HEK293T (cell line): ENCODE measurements around the gene LSAMP.

Source experiments
- ARNT ChIP-seq: fragments of 450-650 bp; IDR thresholded peaks from 2 replicates; pipeline ENCODE4 v1.6.1; 2017; ENCODE audit warnings: mild to moderate bottlenecking
- ELF4 ChIP-seq: fragments of 450-650 bp; IDR thresholded peaks from 2 replicates; pipeline ENCODE4 v1.6.1; 2017; ENCODE audit warnings: antibody characterized with exemption
- FOXA1 ChIP-seq: fragments of 450-650 bp; IDR thresholded peaks from 2 replicates; pipeline ENCODE4 v1.6.1; 2016; ENCODE audit warnings: mild to moderate bottlenecking
- FOXK2 ChIP-seq: fragments of 450-650 bp; IDR thresholded peaks from 2 replicates; pipeline ENCODE4 v1.6.1; 2016; ENCODE audit warnings: mild to moderate bottlenecking
- HDGF ChIP-seq: fragments of 450-650 bp; IDR thresholded peaks from 2 replicates; pipeline ENCODE4 v1.6.1; 2017; ENCODE audit warnings: antibody characterized with exemption, borderline replicate concordance
- L3MBTL2 ChIP-seq: fragments of 450-650 bp; conservative IDR thresholded peaks from 2 replicates; pipeline ENCODE4 v1.6.1; 2016; ENCODE audit warnings: mild to moderate bottlenecking
- NFRKB ChIP-seq: fragments of 450-650 bp; IDR thresholded peaks from 2 replicates; pipeline ENCODE4 v1.6.1; 2016; ENCODE audit warnings: mild to moderate bottlenecking, moderate library complexity
- SP1 ChIP-seq: fragments of 450-650 bp; IDR thresholded peaks from 2 replicates; pipeline ENCODE4 v1.6.1; 2017
- TARDBP ChIP-seq: fragments of 450-650 bp; IDR thresholded peaks from 2 replicates; pipeline ENCODE4 v1.6.1; 2016
- TF ChIP-seq, protein P1 (sequence below): fragments of 450-650 bp; IDR thresholded peaks from 2 replicates; pipeline ENCODE4 v1.6.1; 2016

DNA sequence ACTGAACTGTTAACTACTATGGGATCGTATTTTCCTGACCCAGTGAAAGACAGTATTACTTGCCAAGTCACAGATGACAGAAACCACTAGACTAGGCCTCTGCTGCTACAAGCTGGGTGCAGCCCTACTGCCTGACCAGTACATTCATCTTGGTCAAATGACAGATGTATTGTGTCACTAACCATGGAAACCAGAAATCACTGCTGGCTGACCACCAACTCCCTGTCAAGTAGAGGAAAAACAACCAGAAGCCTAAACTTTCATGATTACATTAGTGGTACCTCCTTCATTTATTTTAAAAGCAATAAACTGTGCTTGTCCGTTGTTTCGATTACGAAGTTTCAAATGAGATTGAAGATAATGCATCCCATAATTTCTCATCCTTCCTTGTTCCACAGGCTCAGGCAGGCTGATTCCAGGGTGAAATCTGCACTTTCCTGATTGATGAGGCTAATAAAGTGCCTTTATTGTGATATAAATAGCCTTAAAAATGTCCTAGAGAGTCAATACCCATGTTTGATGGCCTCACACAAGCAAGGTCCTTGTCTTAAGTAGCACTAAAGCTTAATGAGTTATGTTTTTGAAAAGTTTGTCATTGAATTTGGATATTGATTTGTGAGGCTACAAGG, 309.7 kb downstream of the LSAMP start:
- TF ChIP-seq NFRKB = no peak
- no peak for TF ChIP-seq FOXK2
- TF ChIP-seq FOXA1 = no peak
- TF ChIP-seq L3MBTL2 = no peak
- TF ChIP-seq ELF4 = no peak
- TF ChIP-seq TARDBP = no peak
- TF ChIP-seq ARNT = no peak
- no peak for TF ChIP-seq HDGF
- TF ChIP-seq, protein P1, sequence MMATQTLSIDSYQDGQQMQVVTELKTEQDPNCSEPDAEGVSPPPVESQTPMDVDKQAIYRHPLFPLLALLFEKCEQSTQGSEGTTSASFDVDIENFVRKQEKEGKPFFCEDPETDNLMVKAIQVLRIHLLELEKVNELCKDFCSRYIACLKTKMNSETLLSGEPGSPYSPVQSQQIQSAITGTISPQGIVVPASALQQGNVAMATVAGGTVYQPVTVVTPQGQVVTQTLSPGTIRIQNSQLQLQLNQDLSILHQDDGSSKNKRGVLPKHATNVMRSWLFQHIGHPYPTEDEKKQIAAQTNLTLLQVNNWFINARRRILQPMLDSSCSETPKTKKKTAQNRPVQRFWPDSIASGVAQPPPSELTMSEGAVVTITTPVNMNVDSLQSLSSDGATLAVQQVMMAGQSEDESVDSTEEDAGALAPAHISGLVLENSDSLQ = peak; percentile 48; the same call in 1 of the 2 replicates
- no peak for TF ChIP-seq SP1
